Kidney (tissue), 14 donors: ENCODE results near the gene HDAC10. TPM values are rescaled to one million over a fixed set of nuclear protein-coding genes. Genes with fewer than 3 reads are reported as not detected.
A peak's percentile ranks its signal among the peaks of the same experiment; 100 is the strongest.

ENCODE experiments used
- DNase-seq, 5 donors: peaks; one replicate each; pipeline ENCODE4 v3.0.0-alpha.2; 2013 to 2020
- FAIRE-seq: peaks from 2 replicates; lab custom pipeline; 2012; peaks lifted over from hg19 to GRCh38; lab: Jason Lieb, UNC
- H3K27ac ChIP-seq, 2 donors: one replicate each; pipeline ENCODE4 v1.7.0; 2013; ENCODE audit warnings: low read depth in 2 of 2, low read length in 2 of 2, inconsistent platforms in 1 of 2
- H3K27me3 ChIP-seq: one replicate; pipeline ENCODE4 v1.7.1; 2013; ENCODE audit warnings: low read length, inconsistent platforms; ENCODE audit not compliant: control insufficient read depth, insufficient read depth
- H3K36me3 ChIP-seq, 3 donors: one replicate each; pipeline versions ENCODE4 v1.7.0 to v1.7.1; 2013; ENCODE audit warnings: low read length in 3 of 3, control low read depth in 1 of 3, inconsistent platforms in 1 of 3; ENCODE audit not compliant: insufficient read depth in 3 of 3, control insufficient read depth in 2 of 3
- H3K4me1 ChIP-seq, 3 donors: one replicate each; pipeline versions ENCODE4 v1.7.0 to v1.7.1; 2013; ENCODE audit warnings: low read length in 3 of 3, inconsistent platforms in 1 of 3, low read depth in 1 of 3; ENCODE audit not compliant: control insufficient read depth in 2 of 3, insufficient read depth in 2 of 3
- H3K4me3 ChIP-seq, 3 donors: one replicate each; pipeline versions ENCODE4 v1.7.0 to v1.8.1; 2013; ENCODE audit warnings: low read length in 3 of 3, control low read depth in 1 of 3, inconsistent platforms in 1 of 3
- H3K9ac ChIP-seq, 3 donors: one replicate each; pipeline versions ENCODE4 v1.7.0 to v1.7.1; 2013; ENCODE audit warnings: low read length in 3 of 3, control low read depth in 1 of 3, inconsistent platforms in 1 of 3
- H3K9me3 ChIP-seq, 3 donors: one replicate each; pipeline versions ENCODE4 v1.7.0 to v1.7.1; 2013; ENCODE audit warnings: low read length in 3 of 3, control low read depth in 1 of 3, inconsistent platforms in 1 of 3; ENCODE audit not compliant: control insufficient read depth in 2 of 3, insufficient read depth in 1 of 3
- CTCF ChIP-seq: IDR thresholded peaks from 3 replicates; pipeline ENCODE4 v1.5.1; 2012; ENCODE audit warnings: mild to moderate bottlenecking, moderate library complexity, borderline replicate concordance; ENCODE audit not compliant: insufficient read depth; ENCODE audit errors: extremely low read depth
- intact Hi-C: fragments of 100-400 bp; cut with DNase I; formaldehyde crosslinking; loops from one replicate; pipeline ENCODE4 v1.11.1; 2022
- polyA plus RNA-seq: library from polyadenylated mRNA; stranded (reverse); fragments of 350-450 nt; fragmentation: Illumina TruSeq; extraction: RNeasy Lipid Tissue Mini Kit (QIAGEN cat#74804); gene quantifications from one replicate; pipeline ENCODE4 v1.2.3, GENCODE V29; 2014; ENCODE audit warnings: low read depth, low replicate concordance; ENCODE audit not compliant: insufficient read depth
- total RNA-seq: library from RNA; stranded (reverse); fragmentation: NEBNext Ultra II Directional; extraction: Animal tissue kit (Norgen Biotek cat#: 25700); gene quantifications from one replicate; pipeline ENCODE4 v1.2.1, GENCODE V29; 2021
- donor health status: control.
- donor health status: control.
- donor health status: control.
- donor health status: control.
- donor health status: control.
- donor health status: DM: yes; HTN: yes; CAD: no.
- donor health status: Normal renal cell carcinoma (clear cell type).

The HDAC10 gene
- total and polyA plus RNA-seq, 2 donors from 2014 or later: 20.4 to 43.8 TPM

GRCh38 chr22:50245214-50246072, 5.6 kb downstream of the HDAC10 start:
- Histone ChIP-seq H3K27me3 (no peaks in the 10 kb centered on the region), H3K9me3 (no peaks in the 10 kb centered on the region), H3K27ac (peak overlapping the region; percentile 83 to 90), H3K4me1 (peaks cover 4 to 44% (median 16%) of the 10 kb centered on the region in 3 donors), H3K36me3 (peaks cover 0 to 11% (median 0%) of the 10 kb centered on the region in 3 donors), H3K4me3 (peak overlapping the region; percentile 75 to 93 (median 89)), H3K9ac (peak overlapping the region; percentile 55 to 93 (median 85))
- intact Hi-C loops: no loop called here
- FAIRE-seq (no peak), DNase-seq (peak in 1 of 5 donors; percentile 71)
- TF ChIP-seq CTCF: no peak

- peak within 1 kb of the TSS; percentile 75 to 93 (median 89) for H3K4me3 ChIP-seq
- H3K9ac ChIP-seq: peak within 1 kb of the TSS; percentile 72 to 93 (median 85)
- peaks cover 4 to 36% (median 11%) of the 10 kb centered on the region in 3 donors for H3K4me1 ChIP-seq
- peak; percentile 9 for TF ChIP-seq CTCF
- no peaks in the 10 kb centered on the region for H3K9me3 ChIP-seq
- H3K27me3 ChIP-seq: no peaks in the 10 kb centered on the region
- peak within 1 kb of the TSS; percentile 83 to 90 for H3K27ac ChIP-seq
- H3K36me3 ChIP-seq: peaks cover 0 to 19% (median 0%) of the 10 kb centered on the region in 3 donors
- DNase-seq: peak; percentile 93 to 99 (median 97)
- no peak for FAIRE-seq
- intact Hi-C loops: no loop called here
Observed at GRCh38 chr22:50244420-50245213, 6.4 kb downstream of the HDAC10 start, which contains the start of gene TUBGCP6. Gene TUBGCP6 (minus strand): TSS chr22:50245023. CDS start chr22:50244459, 564 bp downstream.

GRCh38 chr22:50243685-50244419, 7.2 kb downstream of the HDAC10 start:
- Histone ChIP-seq H3K9me3 (no peaks in the 10 kb centered on the region), H3K27ac (peak overlapping the region in 1 of 2 donors; percentile 83), H3K4me3 (peak overlapping the region; percentile 75 to 93 (median 89)), H3K27me3 (no peaks in the 10 kb centered on the region), H3K4me1 (peaks cover 4 to 35% (median 11%) of the 10 kb centered on the region in 3 donors), H3K9ac (peak overlapping the region; percentile 72 to 81 (median 79)), H3K36me3 (peaks cover 0 to 20% (median 0%) of the 10 kb centered on the region in 3 donors)
- intact Hi-C loops: no loop called here
- TF ChIP-seq CTCF: no peak
- peak in 1 of 5 donors; percentile 52 for DNase-seq
- no peak for FAIRE-seq
